ENCODE results near the gene S1PR1.

Gene S1PR1

GRCh38 chr1:101280049-101280592 is 43.3 kb downstream of the S1PR1 start:
- no peak for TF ChIP-seq CTCF (IDR thresholded peaks at IDR 0.05; ENCODE audit: low read depth, low read length, missing control alignments)
- DNase-seq (ENCODE audit: extremely low read depth, low read depth), result no peak
- no peak overlapping the region for H3K4me3 ChIP-seq (replicated peaks; ENCODE audit: low read depth, low read length)

GRCh38 chr1:101280942-101281654 is 44.3 kb downstream of the S1PR1 start:
- H3K4me3 ChIP-seq (replicated peaks; ENCODE audit: low read depth, low read length), result no peak overlapping the region
- no peak for TF ChIP-seq CTCF (IDR thresholded peaks at IDR 0.05; ENCODE audit: low read depth, low read length, missing control alignments)
- no peak for DNase-seq (ENCODE audit: extremely low read depth, low read depth)

- DNase-seq (ENCODE audit: extremely low read depth, low read depth), result no peak
- no peak for TF ChIP-seq CTCF (IDR thresholded peaks at IDR 0.05; ENCODE audit: low read depth, low read length, missing control alignments)
These were observed 44.9 kb downstream of the S1PR1 start for GRCh38 chr1:101281751-101282150.

GRCh38 chr1:101282314-101283038 is 45.7 kb downstream of the S1PR1 start:
- H3K4me3 ChIP-seq (replicated peaks; ENCODE audit: low read depth, low read length), result no peak overlapping the region
- no peak for TF ChIP-seq CTCF (IDR thresholded peaks at IDR 0.05; ENCODE audit: low read depth, low read length, missing control alignments)
- no peak for DNase-seq (ENCODE audit: extremely low read depth, low read depth)

More at GRCh38 chr1:101281751-101282150, 44.9 kb downstream of the S1PR1 start:
- no peak overlapping the region for H3K4me3 ChIP-seq (replicated peaks; ENCODE audit: low read depth, low read length)

GRCh38 chr1:101283443-101283842 is 46.6 kb downstream of the S1PR1 start:
- no peak for TF ChIP-seq CTCF (IDR thresholded peaks at IDR 0.05; ENCODE audit: low read depth, low read length, missing control alignments)
- DNase-seq (ENCODE audit: extremely low read depth, low read depth), result no peak
- H3K4me3 ChIP-seq (replicated peaks; ENCODE audit: low read depth, low read length), result no peak overlapping the region

- H3K4me3 ChIP-seq (replicated peaks; ENCODE audit: low read depth, low read length), result no peak overlapping the region
- TF ChIP-seq CTCF (IDR thresholded peaks at IDR 0.05; ENCODE audit: low read depth, low read length, missing control alignments), result no peak
- DNase-seq (ENCODE audit: extremely low read depth, low read depth), result no peak
These were observed 47.2 kb downstream of the S1PR1 start for GRCh38 chr1:101284021-101284420.

All from HFF-Myc (cell line).